GM18861 (cell line): ENCODE measurements around the gene CHTF8.
"Not testable (repeated sequence)": the region's sequence is repeated elsewhere in the genome, so short reads cannot be mapped to it uniquely, and the experiment has no call there.

Experiments
- ATAC-seq: cut with Tn5 transposase; IDR thresholded peaks from one replicate; pipeline ENCODE4 v1.9.1; 2021; ENCODE audit not compliant: unreplicated experiment

CHTF8 gene, protein sequence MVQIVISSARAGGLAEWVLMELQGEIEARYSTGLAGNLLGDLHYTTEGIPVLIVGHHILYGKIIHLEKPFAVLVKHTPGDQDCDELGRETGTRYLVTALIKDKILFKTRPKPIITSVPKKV

DNA sequence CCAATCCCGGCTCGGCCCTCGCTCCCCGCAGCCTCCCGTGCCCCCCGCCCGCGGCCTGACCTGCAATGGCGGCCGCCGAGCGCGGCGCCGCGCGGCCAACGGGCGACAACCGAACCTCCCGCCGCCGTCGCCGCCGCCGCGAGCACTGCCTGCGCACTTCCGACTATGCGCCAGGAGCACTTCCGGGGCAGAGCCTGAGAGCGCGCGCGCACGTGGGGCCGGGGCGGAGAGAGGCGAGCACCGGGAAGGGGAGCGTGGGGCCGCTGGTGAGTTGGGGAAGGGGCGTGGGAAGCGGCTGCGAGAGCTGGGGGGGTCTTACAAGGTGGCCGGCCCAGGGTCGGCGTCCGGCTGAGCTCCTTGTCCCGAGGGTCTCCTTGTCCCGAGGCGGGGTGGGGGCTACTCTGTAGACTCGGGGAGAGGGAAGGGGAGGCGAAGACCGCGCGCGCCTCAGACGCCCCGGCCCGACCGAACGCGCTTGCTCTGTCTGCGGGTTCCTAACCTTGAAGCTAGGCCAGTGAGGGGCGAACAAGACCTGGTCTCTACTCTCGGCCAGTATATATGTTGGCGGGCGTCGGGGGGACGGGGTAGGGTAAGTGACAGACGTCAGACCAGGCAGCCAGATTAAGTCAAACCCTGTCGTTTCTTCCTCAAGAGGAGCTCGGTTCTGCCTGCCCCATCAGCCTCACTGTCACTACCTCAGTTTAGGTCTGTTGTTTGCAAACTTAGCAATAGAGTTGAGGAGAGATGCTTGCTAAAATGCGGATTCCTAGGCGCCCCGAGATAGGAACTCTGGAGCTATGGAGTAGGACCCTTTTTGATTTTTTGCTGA lies at the start of gene CHTF8, which contains the start of gene UTP4:
CHTF8 (minus strand) TSS at position 165 of the 829 bp plus-strand sequence. CDS start 11,130 bp downstream, outside the sequence.
UTP4 (plus strand) TSS at position 226 of the 829 bp plus-strand sequence. CDS start 811 bp downstream, outside the sequence.
- ATAC-seq, result peak; percentile 77

DNA sequence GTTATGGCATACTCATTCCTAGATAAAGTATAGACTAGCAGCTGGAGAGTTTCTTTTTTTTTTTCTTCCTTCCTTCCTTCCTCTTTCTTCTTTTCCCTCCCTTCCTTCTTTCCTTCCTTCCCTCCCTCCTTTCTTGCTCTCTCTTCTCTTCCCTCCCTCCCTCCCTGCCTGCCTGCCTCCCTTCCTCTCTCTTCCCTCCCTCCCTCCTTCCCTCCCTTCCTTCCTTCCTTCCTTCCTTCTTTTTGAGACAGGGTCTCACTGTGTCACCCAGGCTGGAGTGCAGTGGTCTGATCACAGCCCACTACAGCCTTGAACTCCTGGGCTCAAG lies 47.6 kb upstream of the CHTF8 start:
- no peak for ATAC-seq

DNA sequence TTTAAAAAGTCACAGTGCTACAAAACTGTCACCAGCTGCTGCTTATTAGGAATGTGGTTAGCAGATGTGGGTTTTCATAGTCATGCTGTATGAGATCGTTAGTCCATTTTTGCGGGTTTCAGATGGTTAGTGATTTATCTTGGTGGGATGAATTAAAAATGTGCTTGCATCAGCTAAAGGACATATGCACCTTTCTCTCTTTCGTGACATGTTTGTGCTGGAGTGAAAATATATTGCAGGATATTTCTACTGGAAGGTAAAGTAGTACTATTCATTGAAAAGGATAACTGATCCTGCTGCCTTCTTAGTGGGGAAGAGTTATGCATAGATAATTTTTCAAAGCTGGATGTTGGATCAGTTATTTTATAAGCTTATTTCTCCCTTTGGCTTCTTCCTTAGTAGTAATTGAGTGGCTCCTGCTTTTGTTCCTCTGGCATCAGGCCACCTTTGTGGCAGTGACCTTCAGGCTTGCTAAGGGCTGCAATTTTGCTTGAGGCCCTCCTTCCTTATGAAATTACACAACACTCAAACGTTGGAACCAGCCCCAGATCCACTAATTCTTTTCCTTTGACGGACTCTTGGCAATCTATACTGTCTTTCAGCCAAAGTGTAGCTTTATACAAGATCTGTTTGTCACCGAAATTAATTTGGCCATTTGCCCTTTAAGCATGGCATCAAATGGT lies 47.1 kb upstream of the CHTF8 start:
- ATAC-seq, result no peak

DNA sequence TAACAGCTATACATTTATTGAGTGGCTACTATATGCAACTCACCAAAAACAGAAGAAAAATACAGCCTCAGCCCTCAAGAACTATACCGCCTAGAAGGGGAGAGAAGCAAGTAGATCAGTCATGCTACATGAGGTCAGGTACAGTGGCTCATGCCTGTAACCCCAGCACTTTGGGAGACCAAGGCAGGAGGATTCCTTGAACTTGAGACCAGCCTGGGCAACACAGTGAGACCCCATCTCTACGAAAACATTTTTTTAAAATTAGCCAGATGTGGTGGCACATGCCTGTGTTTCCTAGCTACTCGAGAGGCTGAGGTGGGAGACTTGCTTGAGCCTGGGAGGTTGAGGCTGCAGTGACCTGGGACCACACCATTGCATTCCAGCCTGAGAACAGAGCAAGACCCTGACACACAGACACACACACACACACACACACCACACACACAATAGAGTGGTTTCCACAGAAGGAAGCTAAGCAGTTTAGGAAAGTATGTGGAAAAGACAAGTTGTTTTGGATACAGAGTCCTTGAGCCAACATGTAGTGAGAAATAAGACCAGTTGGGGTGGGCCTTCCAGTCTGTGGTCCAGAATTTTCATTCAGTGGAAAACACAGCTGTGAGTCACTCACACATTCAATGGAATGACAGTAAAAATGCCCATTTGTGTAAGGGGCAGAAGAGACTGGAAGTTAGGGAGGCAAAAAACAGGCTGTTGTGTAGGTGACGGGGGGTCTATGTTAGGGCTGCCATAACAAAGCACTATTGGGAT lies 43.8 kb upstream of the CHTF8 start:
- no peak for ATAC-seq

DNA sequence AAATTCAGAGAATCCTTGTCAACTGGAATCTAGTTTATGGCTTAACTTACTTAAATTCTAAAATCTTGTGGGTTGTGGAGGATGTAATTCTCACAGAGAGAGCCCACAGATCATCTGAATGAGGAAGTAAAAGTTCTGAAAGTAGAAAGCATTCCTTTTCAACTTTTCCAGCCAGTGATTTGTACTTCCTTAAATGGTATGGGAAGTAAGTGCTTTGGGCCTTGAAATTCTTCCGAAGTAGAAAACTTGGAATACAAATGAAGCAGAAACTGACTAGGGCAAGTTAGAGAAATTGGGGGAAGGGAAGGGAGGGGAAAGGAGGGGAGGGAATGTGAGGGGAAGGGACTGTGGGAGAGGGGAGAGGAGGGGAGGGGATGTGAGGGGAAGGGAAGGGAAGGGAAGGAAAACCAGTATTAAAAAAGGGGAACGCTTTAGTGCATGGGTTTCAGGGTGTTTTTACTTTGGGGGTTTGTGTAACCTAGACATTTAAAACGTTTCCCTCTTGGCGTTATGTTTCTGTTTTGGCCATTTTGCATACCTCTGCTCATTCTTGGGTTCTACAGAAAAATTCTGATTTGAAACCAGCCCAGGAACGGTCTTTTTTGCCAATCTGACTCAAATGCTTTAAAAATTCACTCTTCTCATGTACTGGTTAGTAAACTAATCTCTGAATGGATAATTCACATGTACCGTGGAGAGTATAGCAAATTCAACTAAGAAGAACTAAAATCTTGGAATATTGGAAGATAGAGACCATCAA lies 39.1 kb upstream of the CHTF8 start:
- no peak for ATAC-seq

DNA sequence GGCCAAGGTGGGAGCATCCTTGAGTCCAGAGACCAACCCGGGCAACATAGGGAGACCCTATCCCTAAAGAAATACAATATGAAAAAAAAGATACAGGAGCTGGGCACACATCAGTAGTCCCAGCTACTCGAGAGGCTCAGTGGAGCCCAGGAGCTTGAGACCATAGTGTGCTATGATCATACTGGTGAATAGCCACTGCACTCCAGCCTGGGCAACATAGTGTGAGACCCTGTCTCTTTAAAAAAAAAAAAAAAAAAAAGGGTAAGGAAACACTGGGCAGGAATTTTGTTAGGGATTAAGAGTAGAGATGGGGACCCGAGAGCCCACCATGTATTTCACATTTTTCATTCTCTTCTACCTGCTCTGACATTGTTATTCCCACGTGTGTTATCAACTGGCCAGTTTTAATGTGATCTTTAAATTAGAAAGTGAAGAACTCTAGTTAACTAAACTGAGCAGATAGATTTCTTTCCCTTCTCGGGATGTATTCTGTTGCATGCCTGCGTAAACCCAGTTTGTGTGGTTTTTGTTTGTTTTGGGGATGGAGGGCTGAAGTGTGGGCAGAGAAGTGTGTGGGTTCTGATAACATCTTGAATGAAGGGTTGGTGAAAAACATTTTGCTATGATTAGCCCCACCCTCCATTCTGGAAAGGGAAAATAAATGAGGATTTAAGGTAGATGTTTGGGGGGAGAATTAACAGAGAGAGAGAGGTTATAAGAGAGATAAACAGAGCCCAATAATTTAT lies 37.4 kb upstream of the CHTF8 start:
- ATAC-seq, result no peak

DNA sequence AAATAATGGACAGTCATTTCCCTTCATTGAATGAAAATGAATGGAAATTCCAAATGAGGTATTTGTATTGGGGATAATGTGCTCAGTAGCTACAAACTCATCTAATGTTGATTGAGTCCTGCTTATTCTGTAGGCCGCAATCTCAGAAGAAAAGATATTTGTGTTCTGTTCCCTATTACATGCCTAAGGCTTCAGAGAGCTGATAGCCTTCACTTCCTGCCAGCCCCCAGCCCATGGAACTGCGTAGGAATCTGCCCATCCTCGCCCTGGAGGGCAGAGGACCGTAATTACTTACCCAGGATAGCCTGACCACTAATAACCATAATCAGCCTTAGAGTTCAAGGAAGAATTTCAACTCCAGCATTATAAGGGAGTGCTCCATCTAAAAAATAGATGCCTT lies 36.7 kb upstream of the CHTF8 start:
- ATAC-seq, result no peak

DNA sequence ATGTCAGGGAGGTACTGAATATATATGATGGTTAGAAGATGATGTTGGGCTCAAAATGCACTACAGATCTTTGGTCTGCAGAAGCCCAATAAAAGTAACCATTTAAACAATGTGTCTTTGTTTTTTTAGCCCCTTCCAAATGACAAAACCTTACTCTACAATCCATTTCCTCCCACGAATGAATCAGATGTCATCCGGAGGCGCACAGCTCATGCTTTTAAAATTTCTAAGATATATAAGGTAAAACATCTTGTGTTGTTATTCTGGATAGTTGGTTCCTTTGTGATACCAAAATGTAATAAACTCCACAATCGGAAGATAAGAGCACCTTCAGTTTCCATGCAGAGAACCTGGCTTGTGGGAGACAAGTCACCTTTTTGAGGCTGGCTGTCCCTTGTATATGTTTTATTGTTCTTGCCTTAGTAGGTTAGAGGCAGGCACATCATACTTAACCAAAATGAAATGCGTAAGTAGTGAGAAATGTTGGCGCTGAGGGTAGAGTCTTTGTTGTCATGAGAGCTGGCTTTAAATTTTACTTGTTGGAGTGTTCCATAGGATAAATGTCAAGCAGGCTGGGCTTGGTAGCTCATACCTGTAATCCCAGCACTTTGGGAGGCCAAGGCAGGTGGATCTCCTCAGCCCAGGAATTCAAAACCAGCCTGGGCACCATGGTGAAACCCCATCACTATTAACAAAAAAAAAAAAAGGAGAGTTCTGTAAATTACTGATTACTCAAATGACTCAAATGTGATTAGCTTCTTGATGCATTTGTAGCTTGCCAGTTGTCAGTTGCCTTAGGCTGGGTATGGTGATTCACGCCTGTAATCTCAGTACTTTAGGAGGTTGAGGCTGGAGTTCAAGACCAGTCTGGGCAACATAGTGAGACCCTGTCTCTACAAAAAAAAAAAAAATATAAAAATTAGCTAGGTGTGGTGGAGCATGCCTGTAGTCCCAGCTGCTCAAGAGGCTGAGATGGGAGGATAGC lies 34.9 kb upstream of the CHTF8 start:
- no peak for ATAC-seq

DNA sequence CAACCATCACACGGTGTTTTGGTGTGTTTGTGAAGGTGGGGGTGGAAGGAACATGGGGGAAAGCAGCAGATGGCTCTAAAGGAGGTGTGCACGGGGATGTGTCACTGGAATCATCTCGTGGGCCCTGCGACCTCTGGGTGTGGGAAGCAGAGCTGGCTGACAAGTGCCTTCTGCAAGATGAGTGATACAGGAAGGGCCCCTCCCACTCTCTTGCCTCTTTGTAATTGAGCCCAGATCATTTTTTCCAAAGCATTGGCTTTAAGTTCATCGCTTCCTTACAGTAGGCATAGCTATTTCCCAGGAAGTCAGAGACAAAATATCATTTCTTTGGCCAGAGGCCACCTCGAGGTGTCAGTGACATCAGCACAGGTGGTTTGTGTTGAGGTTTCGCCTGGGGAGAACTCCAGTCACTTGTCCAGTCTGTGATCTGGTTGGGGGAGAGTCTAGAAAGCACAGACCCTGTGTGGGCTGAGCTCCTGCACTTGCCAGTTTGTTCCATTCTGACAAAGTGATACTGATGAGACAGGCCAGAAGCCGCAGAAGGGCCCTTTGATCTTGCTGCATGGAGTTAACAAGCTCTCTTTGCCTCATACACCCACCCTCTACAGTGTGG lies 33.9 kb upstream of the CHTF8 start:
- no peak for ATAC-seq

DNA sequence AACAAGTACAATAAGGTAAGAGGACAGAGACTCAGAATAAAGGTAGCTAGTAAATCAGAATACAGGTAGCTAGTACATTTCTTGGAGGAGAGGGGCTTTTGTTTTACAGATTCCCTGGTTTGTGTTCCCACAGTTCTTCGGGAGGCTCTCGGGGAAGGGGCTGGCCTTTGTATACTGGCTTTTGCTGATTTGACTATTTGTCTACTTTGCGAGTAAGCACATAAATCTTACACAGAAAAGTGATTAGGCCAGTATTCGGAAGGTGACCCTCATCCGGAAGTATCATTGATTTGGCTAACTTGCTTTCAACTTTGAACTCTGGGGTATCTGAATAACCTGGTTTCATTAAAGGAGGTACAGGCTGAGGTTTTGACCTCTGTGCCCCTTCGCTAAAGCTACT lies 33.2 kb upstream of the CHTF8 start:
- no peak for ATAC-seq

DNA sequence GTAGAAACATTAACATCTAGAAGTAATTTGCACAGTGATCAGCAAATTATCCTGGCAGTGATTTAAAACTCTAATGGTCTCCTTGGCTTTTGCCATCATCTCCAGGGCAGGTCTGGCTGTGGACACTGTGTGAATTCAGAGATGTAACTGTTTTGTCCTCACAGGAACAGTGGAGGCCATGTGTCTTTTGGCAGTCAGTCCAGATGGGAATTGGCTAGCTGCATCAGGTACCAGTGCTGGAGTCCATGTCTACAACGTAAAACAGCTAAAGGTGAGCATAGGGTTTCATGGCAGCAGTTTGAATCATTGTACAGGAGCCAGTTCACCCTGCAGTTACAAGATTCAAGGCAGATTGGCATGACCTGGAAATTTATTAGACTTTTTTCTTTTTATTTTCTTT lies 27.8 kb upstream of the CHTF8 start:
- no peak for ATAC-seq

DNA sequence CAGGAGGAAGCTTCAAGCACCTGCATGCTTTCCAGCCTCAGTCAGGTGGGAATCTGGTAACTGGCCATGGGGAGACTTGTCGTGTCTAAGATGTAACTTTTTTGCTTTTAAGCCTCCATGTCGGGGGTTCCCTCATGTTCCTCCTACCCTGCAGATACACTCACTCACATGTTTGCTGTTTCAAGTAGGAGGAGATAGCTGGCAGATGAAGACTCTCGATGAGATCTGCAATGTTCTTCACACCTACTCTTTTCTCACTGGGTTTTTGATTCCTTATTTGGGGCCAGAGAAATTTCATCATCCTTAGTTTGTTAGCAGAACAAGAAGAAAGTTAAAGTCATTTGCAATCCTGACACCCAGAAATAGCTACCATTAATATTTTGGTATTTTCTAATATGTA lies 24.8 kb upstream of the CHTF8 start:
- ATAC-seq, result no peak

DNA sequence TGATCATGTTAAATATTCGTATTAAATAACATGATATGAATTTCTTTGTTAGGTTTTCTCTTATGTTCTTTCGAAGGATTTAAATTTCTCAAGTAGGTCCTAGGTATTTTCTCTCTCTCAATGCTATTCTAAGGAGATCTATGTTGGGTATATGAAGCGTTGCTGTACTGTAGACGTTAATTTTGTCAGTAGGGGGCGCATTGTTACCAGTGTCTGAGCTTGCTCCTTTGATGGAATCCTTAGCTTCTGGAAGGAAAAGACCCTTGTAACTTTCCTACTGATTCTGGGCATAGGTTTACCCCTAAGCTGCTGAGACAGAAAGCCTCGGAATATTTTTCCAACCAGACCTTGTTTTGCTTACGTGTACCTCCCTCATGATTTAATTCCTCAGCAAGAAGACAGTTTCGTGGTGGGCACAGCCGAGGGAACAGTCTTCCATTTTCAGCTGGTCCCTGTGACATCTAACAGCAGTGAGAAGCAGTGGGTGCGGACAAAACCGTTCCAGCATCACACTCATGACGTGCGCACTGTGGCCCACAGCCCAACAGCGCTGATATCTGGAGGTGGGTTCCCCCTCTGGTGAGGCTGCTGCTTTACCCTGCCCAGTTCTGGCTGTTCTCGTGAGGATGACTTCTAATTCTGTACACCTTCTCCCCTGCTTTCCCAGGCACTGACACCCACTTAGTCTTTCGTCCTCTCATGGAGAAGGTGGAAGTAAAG lies 17.9 kb upstream of the CHTF8 start:
- no peak for ATAC-seq

DNA sequence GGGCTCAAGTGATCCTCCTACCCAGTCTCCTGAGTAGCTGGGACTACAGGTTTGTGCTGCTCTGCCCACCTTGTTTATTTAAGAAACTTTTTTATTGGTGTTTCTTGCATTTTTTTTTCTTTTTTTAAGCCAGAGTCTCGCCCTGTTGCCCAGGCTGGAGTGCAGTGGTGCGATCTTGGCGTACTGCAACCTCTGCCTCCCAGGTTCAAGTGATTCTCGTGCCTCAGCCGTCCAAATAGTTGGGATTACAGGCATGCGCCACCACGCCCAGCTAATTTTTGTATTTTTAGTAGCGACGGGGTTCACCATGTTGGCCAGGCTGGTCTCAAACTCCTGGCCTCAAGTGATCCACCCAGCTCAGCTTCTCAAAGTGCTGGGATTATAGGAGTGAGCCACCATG lies 17.2 kb upstream of the CHTF8 start:
- ATAC-seq, result not testable (repeated sequence)

DNA sequence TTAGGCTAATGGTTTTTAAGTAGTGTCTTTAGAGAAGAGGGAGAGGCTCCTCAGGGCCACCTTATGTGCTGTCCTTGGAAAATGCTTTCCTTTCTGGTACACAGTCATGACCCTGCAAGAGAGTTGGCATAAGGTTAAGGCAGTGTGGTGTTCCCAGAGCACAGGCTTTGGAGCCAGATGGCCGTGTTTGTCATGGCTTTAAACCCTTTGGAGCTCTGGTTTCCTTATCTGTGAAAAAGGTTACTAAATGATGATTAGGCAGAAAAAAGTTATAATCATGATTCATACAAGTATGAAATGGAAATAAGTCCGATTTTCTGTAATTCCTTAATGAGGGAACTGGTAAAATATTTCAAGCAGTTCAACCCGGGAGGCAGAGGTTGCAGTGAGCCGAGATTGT lies 13.3 kb upstream of the CHTF8 start:
- no peak for ATAC-seq

DNA sequence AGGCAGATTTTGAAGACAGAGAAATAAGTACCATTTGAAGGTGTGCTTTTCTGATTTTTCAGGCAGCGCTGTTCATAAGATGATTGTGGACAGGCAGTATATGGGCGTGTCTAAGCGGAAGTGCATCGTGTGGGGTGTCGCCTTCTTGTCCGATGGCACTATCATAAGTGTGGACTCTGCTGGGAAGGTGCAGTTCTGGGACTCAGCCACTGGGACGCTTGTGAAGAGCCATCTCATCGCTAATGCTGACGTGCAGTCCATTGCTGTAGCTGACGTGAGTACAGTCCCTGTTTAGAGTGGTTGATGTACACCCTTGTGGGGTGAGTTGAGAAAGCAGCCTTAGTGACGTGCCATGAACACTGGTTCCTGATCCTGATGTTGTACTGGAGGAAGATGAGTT lies 10.7 kb upstream of the CHTF8 start:
- ATAC-seq, result no peak

DNA sequence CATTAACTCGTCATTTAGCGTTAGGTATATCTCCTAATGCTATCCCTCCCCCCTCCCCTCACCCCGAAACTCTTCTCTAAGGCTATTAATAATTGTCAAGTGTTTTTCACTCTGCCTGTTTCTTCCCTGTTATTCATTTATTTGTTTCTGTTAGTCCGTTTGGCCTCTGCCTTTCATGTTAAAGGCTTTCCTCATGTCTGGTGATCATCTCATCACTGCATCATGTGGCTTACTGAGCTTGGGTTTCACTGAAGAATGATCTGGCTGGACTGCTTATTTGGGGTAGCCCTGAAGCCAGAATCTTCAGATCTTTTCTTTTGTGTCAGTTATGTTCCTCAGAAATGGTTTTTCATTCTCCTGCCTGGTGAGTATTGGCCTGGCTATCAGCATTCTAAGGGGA lies 9.5 kb upstream of the CHTF8 start:
- no peak for ATAC-seq

DNA sequence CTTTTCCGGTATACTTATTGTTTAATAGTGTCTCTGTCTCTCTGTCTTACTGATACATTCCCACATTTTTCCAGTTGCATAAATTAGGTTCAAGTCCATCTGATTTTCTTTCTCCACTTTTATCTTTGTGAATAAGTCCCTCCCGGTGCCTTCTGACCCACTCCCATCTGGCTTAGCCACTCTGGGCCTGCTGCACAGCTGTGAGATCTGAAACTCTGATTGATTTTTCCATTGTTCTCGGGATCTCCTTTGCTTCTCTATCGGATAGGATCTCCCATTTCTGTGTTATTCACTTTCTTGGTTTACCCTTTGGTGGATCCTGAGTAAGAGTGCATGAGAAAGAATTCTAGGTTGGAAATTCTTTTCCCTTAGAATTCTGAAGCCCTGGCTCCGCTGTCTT lies 8.6 kb upstream of the CHTF8 start:
- ATAC-seq, result no peak
